HL-60 (cell line): ENCODE results near the gene PTPRN2.

Experiments used
- CTCF ChIP-seq: IDR thresholded peaks from one replicate; pipeline ENCODE4 v1.5.1; 2011; ENCODE audit warnings: low read length, control low read depth, inconsistent platforms; ENCODE audit not compliant: insufficient read depth
- POLR2AphosphoS5 ChIP-seq: IDR thresholded peaks from 2 replicates; pipeline ENCODE4 v1.6.1; 2012; ENCODE audit warnings: low read depth

GRCh38 chr7:157792241-157793086 is 795.2 kb downstream of the PTPRN2 start:
- TF ChIP-seq CTCF (no peak), POLR2AphosphoS5 (no peak)
